HG03066 (cell line): ENCODE measurements around the gene C2orf76.
"Not testable (repeated sequence)": the region's sequence is repeated elsewhere in the genome, so short reads cannot be mapped to it uniquely, and the experiment has no call there.

ENCODE experiments used
- ATAC-seq: cut with Tn5 transposase; IDR thresholded peaks from one replicate; pipeline ENCODE4 v1.9.1; 2021; ENCODE audit warnings: low read depth; ENCODE audit not compliant: unreplicated experiment

C2orf76 gene

DNA sequence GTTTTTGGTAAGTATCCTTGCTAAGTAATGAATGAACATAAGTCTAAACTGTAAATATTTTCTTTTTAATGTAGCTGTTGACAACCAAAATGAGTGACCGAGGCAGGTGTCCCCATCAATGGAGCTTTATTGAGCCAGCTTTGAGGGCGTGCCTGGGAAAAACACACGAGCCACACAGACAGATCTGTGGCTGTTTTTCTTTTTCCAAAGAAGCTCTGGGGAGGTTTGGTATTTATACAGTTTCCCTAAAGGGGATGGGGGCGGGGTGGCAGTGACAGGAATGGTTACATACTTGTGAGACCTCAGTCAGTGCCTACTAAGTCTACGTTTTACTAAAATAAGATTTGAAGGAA lies 11.3 kb upstream of the C2orf76 start:
- no peak for ATAC-seq

DNA sequence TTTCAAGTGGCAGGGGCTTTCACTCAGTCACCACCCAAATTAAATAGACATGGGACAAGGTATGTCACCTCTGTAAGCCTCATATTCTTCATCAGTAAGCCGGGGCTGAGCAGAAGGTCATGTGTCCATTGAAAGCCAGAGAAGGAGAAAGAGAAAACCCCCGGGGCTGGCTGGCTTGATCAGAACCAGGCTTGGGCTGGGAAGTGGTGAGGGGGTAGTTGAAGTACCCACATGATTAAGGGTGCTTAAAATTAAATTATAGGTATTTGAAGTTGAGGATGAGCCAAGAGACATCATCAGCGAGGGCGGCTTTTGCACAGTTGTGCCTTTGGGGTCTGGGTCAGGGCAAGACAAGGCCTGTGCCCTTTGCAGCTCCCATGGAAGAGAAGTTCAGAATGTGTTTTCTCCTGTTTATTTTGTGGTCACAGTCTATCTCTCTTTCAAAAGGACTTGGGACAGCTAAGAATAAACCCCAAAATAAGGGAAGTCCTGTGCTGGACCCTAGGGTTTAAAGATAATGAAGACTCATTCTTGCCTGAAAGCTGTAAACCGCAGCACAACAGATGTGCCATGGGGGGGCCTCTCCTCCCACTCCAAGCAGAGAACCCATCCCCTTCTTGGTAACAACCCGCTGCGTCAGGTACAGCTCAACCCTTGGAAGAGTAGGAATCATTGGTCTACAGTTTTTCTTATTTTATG lies 10.8 kb upstream of the C2orf76 start:
- ATAC-seq = no peak

DNA sequence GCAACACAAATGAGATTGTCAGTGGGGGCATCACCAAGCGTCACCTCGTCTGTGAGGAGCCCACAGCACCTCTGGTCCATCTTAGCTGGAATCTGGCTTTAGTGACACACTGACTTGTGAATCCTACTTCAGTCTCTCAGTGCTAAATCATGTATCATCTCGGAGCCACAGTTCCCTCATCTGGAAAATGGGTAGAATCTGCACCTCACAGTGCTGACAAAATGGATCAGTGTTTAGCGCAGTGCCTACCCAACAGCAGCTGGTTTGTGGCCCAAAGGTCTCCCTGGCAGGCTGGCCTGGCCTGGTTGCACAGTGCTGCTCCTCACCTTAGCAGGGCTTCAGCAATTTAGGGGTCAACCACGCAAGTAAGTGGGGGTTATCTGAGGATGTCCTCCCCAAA lies 10.2 kb upstream of the C2orf76 start:
- ATAC-seq = no peak

DNA sequence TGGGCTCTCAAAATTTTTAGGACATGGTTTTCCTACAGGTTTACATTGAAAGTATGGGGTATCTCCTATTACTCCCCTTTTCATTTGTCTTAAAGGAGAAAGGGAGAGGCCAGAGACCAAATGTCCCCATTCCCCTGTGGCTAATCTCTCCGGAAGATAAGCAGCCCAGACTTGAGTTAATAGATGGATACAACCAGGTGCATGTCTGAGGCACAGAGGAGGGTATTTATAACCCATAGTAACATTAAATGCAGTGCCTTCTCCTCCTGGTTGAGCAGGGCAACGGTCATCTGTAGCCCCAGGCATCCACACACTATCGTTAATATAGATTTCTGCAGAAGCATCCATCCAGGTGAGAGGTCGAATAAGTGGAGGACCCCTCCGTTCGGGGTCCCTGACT lies 9.8 kb upstream of the C2orf76 start:
- ATAC-seq = not testable (repeated sequence)

- ATAC-seq = not testable (repeated sequence)
Observed at GRCh38 chr2:119373907-119374745, 7.5 kb upstream of the C2orf76 start.

GRCh38 chr2:119372778-119373568 lies 6.3 kb upstream of the C2orf76 start:
- no peak for ATAC-seq

DNA sequence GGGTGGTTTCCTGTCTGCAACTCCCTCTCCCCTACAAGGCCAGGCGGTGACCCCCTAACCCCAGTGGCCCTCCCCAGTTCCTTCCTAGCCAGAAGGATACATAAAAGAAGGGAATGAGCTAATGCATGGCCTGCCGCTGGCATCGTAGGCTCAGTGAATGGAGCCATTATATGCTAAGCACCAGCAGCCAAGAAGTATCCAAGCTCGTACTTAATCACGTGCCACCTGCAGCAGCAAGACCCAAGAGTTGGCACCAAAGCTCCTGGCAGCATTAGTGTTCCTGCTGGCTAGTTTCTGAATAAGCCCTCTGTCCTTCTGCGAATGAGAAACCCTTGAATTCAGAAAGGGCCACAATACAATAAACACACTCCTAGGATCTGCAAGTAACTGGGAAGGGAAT lies 4.5 kb upstream of the C2orf76 start:
- ATAC-seq = no peak

DNA sequence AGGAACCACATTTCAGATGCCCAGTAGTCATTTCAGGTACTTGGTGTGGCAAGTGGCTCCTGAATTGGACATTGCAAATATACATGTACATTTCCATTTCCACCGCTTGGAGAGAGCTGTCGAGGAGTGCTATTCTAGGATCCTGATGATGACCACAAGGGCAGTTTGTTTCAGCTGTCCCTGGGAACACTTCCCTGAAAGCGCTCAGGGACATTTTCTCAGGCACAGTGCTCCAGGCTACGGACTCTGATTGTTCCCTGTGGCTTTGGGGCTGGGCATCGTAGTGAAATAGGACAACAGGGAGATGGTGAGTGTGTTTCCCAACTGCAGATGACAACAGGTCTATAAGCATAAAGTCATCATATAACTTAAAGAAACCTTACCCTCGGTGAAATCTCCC lies 3.2 kb upstream of the C2orf76 start:
- no peak for ATAC-seq

DNA sequence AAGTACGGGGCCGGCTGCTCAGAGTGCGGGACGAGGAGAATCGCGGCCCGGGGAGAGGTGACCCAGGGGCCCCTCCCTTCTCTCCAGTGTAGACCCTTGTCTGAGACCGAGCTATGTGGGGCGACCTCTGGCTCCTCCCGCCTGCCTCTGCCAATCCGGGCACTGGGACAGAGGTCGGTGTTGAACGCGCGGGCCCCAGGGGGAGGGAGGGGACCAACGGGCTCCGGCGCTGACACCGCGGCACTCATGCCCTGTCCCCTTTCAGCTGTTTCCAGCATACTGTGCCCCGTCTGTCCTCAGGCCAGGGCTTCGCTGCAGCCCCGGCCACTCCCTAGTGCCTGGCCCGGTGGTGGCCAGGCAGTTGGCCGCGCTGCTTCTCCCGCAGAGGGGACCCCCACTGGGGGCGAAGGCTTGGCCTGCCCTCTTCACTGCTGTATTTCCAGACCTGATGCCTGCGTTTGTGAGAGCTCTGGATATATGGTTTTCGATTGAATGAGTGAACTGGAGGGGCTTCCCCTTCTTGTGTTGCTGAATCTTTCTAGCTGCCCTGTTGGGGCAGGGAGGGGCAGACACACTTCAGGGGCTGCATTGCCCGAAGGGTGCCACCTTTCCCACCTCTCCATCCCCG lies 952 bp upstream of the C2orf76 start:
- ATAC-seq = peak; percentile 31

GRCh38 chr2:119366161-119366648 lies 429 bp downstream of the C2orf76 start:
- no peak for ATAC-seq

GRCh38 chr2:119365436-119365835 lies 1.2 kb downstream of the C2orf76 start:
- ATAC-seq = no peak

DNA sequence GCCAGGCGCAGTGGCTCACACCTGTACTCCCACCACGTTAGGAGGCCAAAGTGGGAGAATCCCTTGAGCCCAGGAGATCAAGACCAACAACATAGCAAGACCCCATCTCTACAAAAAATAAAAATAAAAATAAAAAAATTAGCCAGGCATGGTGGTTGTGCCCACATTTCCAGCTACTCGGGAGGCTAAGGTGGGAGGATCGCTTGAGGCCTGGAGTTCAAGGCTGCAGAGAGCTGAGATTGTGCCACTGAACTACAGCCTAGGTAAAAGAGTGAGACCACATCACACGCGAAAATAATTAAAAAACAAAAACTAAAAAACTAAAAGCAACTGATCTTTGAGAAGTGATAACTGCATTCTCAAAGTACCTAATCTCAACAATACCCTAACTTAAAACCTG lies 1.8 kb downstream of the C2orf76 start:
- no peak for ATAC-seq

GRCh38 chr2:119360423-119360966 lies 6.1 kb downstream of the C2orf76 start:
- ATAC-seq = no peak

DNA sequence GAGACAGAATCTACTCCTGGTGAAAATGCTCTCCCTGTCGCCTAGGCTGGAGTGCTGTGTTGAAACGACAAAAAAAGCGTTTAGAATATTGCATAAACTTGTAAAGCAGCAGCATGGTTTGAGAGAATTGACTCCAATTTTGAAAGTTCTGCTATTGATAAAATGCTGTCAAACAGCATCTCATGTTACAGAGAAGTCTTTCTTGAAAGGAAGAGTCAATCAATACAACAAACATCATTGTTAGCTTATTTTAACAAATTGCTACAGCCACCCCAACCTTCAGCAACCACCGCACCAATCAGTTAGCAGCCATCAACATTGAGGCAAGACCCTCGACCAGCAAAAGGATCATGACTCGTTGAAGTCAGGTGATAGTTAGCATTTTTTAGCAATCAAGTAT lies 6.9 kb downstream of the C2orf76 start:
- no peak for ATAC-seq

DNA sequence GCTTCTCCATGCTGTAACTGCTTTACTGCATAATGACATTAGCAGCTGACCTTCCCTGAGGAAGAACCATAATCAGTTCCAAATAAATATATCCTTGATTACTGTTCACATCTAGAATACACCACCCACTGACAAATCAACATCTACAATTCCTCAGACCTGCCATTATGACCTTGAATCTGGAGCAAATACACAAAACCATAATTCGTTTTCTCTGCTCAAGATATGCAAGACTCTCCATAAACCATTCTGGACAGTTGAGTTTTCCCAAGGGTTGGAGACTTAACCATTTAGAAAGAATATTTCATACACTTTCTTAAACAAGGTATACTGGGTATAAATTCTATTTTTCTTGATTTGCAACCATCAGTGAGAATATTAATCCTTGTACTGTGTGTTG lies 11.8 kb downstream of the C2orf76 start:
- ATAC-seq = no peak

GRCh38 chr2:119352357-119352756 lies 14.3 kb downstream of the C2orf76 start:
- ATAC-seq = peak; percentile 90

DNA sequence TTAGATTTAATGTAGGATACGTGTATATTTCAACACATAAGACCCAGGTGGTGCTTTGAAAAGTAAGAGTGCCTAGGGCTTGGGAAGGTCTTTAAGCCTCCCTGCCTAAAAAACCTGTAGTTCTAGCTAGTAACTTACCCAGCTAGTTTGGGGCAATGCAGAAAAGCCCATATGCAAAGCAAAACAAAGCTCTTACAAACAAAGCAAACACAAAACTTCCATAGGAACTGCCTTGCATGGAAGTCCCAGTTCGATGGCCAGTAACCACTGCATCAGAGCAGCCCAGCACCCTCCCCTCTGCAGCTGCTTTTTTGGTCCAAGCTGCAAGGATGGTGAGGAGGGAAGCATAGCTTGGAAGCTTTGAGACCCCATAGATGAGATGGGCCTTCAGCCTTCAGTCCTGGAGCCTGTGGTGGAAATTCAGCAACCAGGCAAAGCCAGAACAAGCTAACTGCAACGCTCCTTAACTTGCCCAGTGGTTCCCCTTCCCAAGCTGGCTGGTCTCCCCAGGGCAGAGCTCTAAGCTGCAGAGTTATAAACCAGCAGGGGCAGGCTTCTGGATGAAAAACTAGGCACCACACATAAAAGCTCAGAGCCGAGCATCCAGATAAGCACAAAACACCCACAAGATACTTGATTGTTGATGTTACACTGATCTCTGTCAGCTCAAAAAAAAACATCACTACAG lies 16.2 kb downstream of the C2orf76 start:
- no peak for ATAC-seq

GRCh38 chr2:119349289-119349688 lies 17.3 kb downstream of the C2orf76 start:
- ATAC-seq = no peak

DNA sequence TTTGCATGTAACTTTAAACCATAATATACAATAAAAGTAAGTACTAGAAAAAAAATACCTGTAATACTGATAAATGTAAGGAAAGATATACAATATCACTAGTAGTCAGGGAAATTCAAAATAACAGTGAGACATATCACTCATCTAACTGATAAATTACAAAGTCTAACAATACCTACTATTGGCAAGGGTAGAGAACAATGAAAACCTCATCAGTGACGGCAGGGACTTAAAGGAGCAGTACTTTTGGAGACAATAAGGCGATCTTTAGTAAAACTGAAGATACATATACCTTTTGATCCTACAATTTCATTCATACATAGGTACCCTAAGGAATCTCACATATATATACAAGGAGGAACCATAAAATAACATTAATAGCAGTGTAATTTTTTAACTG lies 24.9 kb downstream of the C2orf76 start:
- no peak for ATAC-seq

- ATAC-seq = no peak
Observed at GRCh38 chr2:119339562-119339923, 27.1 kb downstream of the C2orf76 start.
